Fibroblast of lung (primary cell): ENCODE measurements around the gene HDAC4.

Experiments used
- CTCF ChIP-seq, 2 donors: IDR thresholded peaks in 1 of 2; conservative IDR thresholded peaks in 1 of 2; 1 replicate in 1 of 2; 2 replicates in 1 of 2; pipeline ENCODE4 v1.5.1; 2011 to 2012; ENCODE audit warnings: low read length in 2 of 2, control low read depth in 1 of 2, inconsistent platforms in 1 of 2, low read depth in 1 of 2, mild to moderate bottlenecking in 1 of 2
- EZH2 ChIP-seq: IDR thresholded peaks from 2 replicates; pipeline ENCODE4 v1.5.1; 2012; ENCODE audit warnings: low read length, control low read depth, mild to moderate bottlenecking; ENCODE audit errors: missing control alignments

- TF ChIP-seq CTCF (conservative IDR thresholded peaks at IDR 0.05 in 1 of 2, IDR thresholded peaks at IDR 0.05 in 1 of 2; ENCODE audit: low read depth in 1 of 2, low read length in 2 of 2) = no peak
- TF ChIP-seq EZH2 = no peak
Measured at GRCh38 chr2:239004274-239005015, 396.4 kb downstream of the HDAC4 start.
